Adrenal gland (tissue), 5 donors: ENCODE results near the gene TMEM117.

ENCODE experiments used
- POLR2A ChIP-seq, 2 donors: fragments of 450-650 bp; IDR thresholded peaks; one replicate each; pipeline ENCODE4 v1.6.1; 2017; ENCODE audit warnings: antibody characterized with exemption in 2 of 2, mild to moderate bottlenecking in 2 of 2, moderate library complexity in 1 of 2
- TF ChIP-seq, protein P1 (sequence below), 6 experiments: fragments of 450-650 bp in 4 of 6; fragments of 200-600 bp in 2 of 6; sonication (generic) in 1 of 6; IDR thresholded peaks; 1 replicate in 5 of 6; 2 replicates in 1 of 6; pipeline versions ENCODE4 v1.5.1 to v1.8.0; 2016 to 2021; ENCODE audit warnings: antibody characterized with exemption in 6 of 6, mild to moderate bottlenecking in 2 of 6, moderate library complexity in 1 of 6
- donor health status: DM: no; HTN: no; CAD: no.

DNA sequence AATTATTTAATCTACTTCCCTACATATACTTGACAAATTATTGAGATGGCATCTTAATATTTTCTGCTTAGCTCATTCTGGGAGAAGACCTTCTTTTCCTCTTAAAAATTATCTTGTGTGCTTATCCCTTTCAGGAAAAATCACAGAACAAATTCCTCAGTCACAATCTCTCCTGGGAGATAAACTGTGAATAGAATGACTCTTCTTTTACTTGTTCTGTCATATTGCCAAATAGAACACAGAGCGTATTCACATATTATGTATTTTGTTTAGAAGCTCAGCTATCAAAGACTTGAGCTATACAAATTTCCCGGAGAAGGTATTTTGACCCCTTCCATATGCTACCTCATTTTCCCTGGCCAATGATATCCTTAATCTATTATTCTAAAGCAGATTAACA lies 146.7 kb downstream of the TMEM117 start:
- TF ChIP-seq, protein P1, sequence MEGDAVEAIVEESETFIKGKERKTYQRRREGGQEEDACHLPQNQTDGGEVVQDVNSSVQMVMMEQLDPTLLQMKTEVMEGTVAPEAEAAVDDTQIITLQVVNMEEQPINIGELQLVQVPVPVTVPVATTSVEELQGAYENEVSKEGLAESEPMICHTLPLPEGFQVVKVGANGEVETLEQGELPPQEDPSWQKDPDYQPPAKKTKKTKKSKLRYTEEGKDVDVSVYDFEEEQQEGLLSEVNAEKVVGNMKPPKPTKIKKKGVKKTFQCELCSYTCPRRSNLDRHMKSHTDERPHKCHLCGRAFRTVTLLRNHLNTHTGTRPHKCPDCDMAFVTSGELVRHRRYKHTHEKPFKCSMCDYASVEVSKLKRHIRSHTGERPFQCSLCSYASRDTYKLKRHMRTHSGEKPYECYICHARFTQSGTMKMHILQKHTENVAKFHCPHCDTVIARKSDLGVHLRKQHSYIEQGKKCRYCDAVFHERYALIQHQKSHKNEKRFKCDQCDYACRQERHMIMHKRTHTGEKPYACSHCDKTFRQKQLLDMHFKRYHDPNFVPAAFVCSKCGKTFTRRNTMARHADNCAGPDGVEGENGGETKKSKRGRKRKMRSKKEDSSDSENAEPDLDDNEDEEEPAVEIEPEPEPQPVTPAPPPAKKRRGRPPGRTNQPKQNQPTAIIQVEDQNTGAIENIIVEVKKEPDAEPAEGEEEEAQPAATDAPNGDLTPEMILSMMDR (IDR thresholded peaks at IDR 0.05) = no peak
- TF ChIP-seq POLR2A (IDR thresholded peaks at IDR 0.05) = no peak
